Central memory CD4-positive, alpha-beta T cell (primary cell): ENCODE data around the gene TRPM2.

ENCODE experiments used
- DNase-seq: peaks from one replicate; pipeline ENCODE4 v3.0.0; 2022

TRPM2 gene

GRCh38 chr21:44449473-44450363 lies 96.3 kb downstream of the TRPM2 start:
- no peak for DNase-seq

GRCh38 chr21:44450402-44450801 lies 97.0 kb downstream of the TRPM2 start:
- no peak for DNase-seq

GRCh38 chr21:44450999-44451398 lies 97.6 kb downstream of the TRPM2 start:
- DNase-seq = no peak

- no peak for DNase-seq
Measured at GRCh38 chr21:44453120-44453519, 99.7 kb downstream of the TRPM2 start.

GRCh38 chr21:44454058-44454457 lies 100.6 kb downstream of the TRPM2 start:
- DNase-seq = no peak

- DNase-seq = peak; percentile 73
Measured at GRCh38 chr21:44454747-44455523, 101.5 kb downstream of the TRPM2 start, which contains the start of gene LRRC3. TSS of gene LRRC3 (plus strand) at chr21:44455510. CDS start at chr21:44456645, 1,135 bp downstream.

- DNase-seq = no peak
Measured at GRCh38 chr21:44455524-44456213, 102.2 kb downstream of the TRPM2 start.

- no peak for DNase-seq
Measured at GRCh38 chr21:44456214-44456914, 102.9 kb downstream of the TRPM2 start.

GRCh38 chr21:44456915-44457736 lies 103.7 kb downstream of the TRPM2 start:
- DNase-seq = no peak

- no peak for DNase-seq
Measured at GRCh38 chr21:44458971-44459711, 105.7 kb downstream of the TRPM2 start.

- no peak for DNase-seq
Measured at GRCh38 chr21:44459712-44460440, 106.5 kb downstream of the TRPM2 start.

GRCh38 chr21:44460441-44460755 lies 107.0 kb downstream of the TRPM2 start:
- DNase-seq = no peak

- DNase-seq = no peak
Measured at GRCh38 chr21:44461005-44461404, 107.6 kb downstream of the TRPM2 start.

- DNase-seq = no peak
Measured at GRCh38 chr21:44461464-44462001, 108.1 kb downstream of the TRPM2 start.

- no peak for DNase-seq
Measured at GRCh38 chr21:44462086-44462833, 108.8 kb downstream of the TRPM2 start.

- no peak for DNase-seq
Measured at GRCh38 chr21:44462834-44463200, 109.4 kb downstream of the TRPM2 start.

- no peak for DNase-seq
Measured at GRCh38 chr21:44463724-44464123, 110.3 kb downstream of the TRPM2 start.

GRCh38 chr21:44464351-44464750 lies 110.9 kb downstream of the TRPM2 start:
- no peak for DNase-seq

- DNase-seq = no peak
Measured at GRCh38 chr21:44466351-44466954, 113.0 kb downstream of the TRPM2 start.
